NCI-H1417 (cell line): ENCODE measurements around the gene TCF25.
"Not testable (repeated sequence)": the region's sequence is repeated elsewhere in the genome, so short reads cannot be mapped to it uniquely, and the experiment has no call there.

ENCODE experiments used
- DNase-seq, 3 experiments: peaks; one replicate each; lab custom pipeline; 2025; lab: John Stamatoyannopoulos, UW

Gene TCF25

DNA sequence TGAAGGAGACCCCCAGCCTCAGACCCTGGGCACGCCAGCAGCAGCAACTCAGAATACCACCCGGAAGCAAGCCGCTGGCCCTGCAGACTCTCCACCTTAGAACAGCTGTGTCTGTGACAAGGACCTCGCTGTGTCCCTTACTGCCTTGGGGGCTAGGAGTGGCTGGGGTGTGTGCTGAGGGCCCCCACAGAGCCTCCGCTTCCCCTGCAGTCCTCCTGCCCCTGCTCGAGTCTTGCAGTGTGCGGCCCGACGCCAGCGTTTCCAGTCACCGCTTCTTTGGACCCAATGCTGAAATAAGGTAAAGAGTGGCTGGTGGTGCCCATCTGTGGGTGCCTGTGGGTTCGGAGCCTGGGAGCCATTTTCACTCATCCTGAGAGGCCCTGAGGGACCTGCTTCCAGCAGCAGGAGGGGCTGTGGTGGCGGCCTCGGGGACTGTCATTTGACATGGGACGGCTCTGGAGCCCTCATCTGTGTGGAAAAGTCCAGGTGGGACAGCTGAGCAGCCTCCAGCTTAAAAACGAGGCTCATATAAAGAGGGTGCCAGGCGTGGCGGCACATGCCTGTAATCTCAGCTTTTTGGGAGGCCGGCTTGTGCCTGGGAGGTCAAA lies 30.6 kb downstream of the TCF25 start:
- DNase-seq: no peak

DNA sequence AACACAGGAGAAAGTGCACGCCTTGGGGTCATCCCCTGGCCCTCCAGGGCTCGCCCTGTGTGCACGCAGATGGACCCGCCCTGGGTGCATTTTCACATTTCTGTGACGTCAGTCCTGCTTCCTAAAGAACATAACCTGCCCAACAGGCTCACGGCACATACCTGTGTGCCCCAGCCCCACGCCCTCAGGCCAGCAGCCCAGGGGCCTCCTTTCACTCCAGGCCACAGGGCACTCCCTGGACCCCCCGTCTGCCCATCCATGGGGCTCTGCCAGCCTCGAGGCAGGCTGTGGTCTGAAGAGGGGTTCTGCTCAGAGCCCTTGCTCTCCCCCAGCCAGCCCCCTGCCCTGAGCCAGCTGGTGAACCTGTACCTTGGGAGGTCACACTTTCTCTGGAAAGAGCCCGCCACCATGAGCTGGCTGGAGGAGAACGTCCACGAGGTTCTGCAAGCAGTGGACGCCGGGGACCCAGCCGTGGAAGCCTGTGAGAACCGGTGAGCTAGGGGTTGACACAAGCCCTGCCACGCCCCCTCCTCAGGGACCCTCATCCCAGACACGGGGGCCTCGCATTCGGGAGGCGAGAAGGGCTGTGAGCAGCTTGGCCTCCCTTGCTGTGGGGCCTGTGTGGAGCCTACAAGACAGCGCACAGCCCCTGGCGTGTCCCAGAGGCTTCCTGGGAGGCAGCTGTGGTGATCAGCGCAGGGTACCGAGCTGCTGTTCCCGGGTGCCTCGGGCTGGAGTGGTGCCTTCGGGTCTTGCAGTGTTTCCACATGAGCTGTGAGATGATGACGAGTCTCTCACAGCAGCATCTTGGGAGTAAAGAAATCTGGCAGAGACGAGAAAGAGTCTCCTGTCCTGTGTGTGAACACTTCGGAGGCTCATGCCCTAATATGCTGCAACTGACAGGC lies 31.5 kb downstream of the TCF25 start:
- DNase-seq: no peak

DNA sequence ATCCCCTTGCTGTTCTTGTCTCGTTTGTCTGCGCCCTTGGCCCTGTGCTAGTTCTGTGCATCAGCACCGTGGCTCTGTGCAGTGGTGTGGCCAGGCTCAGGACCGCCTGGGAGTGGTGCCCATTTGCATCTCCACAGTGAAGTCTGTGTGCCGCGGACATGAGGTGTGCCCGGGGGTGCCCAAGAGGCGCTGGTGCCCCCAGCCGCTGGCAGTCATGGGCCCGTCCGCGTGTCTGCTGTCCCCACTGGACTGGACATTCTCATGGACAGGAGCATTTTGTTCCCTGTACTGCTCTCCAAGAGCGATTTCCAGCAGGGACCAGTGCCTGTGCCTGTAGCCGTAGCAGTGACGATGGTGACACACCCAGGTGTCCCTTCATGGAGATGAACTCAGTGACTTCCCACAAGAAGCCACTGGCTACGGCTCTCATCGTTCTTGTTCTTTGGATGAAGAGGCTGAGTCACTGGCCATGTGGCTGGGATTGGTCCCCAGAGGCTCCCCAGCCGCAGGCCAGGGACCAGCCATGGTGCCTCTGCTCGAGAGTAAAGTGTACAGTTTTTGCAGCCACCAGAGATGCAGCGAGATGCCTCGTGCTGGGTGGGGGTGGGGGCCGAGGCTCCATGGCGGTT lies 32.2 kb downstream of the TCF25 start:
- peak in 1 of 3 experiments; percentile 74 for DNase-seq

DNA sequence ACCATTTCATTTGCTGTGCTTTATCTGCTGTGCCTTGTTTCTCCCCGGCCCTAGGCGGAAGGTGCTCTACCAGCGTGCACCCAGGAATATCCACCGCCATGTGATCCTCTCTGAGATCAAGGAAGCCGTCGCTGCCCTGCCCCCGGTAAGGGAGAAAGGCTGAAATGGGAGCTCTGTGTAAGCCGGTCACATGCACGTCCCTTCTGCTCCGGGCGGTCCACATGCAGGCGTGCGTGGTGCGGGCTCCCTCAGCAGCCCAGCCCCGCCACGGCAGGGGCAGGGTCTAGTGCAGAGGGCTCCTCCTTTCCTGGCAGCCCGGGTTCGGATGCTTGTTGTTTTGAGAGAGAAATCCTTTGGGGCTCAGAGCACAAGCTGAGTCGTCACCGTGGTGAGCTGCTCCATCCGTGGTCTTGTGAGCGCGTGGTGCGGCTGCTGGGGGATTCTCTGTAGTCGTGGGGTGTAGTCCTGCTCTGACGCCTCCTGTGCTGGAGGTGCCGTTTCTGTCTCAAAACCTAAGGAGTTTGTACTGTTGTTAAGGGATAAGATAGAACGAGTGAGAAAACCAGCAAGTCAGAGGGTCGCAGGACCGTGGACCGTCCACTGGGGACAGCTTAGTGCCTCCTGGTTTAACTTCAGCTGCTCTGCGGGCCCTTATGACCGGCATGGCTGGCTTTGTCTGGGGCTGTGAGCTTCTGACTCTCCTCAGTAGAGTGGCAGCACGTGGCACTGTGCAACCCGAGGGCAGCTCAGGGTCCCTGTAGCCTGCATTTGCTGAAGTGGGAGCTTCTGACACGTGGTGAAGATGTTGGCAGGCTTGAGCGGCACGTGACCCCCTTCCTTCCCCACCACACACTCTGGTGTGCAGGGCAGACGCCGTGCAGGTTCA lies 33.0 kb downstream of the TCF25 start:
- DNase-seq: peak in 1 of 3 experiments; percentile 74

DNA sequence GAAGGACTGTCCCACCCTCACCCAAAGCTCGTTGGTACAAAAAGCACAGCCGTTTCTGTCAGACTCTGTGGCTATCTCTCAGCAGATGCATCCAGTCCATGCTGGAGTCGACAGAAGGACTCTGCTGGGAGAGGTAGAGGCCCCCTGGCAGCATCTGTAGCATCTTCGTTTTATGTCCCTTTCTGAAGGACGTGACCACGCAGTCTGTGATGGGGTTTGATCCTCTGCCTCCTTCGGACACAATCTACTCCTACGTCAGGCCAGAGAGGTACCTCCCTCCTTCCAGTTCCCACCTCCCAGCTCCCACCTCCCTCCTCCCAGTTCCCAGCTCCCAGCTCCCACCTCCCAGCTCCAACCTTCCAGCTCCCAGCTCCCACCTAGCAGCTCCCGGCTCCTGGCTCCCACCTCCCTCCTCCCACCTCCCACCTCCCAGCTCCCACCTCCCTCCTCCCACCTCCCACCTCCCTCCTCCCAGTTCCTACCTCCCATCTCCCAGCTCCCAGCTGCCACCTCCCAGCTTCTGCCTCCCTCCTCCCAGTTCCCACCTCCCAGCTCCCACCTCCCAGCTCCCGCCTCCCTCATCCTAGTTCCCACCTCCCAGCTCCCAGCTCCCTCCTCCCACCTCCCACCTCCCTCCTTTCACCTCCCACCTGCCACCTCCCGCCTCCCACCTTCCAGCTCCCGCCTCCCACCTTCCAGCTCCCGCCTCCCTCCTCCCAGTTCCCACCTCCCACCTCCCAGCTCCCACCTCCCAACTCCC lies 33.8 kb downstream of the TCF25 start:
- no peak for DNase-seq

DNA sequence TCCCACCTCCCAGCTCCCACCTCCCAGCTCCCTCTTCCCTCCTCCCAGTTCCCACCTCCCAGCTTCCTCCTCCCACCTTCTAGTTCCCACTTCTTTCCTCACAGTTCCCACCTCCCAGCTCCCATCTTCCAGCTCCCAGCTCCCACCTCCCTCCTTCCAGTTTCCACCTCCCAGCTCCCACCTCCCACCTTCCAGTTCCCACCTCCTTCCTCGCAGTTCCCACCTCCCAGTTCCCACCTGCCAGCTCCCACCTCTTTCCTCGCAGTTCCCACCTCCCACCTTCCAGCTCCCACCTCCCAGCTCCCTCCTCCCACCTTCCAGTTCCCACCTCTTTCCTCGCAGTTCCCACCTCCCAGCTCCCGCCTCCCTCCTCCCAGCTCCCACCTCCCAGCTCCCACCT lies 34.8 kb downstream of the TCF25 start:
- DNase-seq: no peak

DNA sequence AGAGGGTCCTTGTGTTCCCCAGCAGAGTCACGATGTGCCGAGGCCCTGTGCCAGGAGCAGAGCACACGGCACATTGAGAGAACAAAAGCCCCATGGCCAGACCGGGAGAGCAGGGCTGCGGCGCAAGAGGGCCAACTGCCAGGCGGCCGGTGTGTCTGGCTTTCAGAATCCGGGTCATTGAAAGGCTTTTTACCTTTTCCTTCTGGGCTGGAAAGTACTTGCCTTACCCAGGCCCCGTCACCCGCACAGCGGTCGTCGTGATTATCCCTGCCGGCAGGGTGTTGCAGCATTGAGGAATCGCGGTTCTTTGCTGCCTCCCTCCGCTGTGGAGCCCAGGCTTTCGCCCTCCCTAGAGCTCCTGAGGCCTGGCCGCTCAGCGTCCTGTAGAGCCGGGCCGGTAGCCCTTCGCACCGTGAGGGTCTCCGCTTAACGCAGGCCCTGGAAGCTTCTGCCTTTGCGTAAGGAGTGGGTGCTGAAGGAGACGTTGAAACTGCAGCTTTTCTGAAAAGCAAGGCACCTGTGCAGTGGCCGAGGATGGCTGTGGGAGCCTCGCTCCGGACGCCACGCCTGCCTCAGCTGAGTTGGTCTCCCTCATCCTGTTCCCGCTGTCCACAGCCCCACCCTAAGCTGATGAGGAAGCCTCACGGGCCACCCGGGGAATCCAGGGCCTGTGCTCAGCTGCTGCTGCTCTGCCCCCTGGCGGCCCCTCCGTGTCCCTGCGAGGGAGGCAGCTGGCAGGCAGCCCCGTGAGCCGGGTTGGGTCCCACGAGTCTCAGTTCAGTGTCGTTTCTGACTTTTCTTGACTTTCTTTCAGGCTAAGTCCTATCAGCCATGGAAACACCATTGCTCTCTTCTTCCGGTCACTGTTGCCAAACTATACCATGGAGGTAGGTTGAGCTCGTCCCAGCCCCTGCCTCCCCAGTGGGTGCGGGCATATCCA lies 36.7 kb downstream of the TCF25 start:
- peak in 2 of 3 experiments; percentile 12 to 38 for DNase-seq

DNA sequence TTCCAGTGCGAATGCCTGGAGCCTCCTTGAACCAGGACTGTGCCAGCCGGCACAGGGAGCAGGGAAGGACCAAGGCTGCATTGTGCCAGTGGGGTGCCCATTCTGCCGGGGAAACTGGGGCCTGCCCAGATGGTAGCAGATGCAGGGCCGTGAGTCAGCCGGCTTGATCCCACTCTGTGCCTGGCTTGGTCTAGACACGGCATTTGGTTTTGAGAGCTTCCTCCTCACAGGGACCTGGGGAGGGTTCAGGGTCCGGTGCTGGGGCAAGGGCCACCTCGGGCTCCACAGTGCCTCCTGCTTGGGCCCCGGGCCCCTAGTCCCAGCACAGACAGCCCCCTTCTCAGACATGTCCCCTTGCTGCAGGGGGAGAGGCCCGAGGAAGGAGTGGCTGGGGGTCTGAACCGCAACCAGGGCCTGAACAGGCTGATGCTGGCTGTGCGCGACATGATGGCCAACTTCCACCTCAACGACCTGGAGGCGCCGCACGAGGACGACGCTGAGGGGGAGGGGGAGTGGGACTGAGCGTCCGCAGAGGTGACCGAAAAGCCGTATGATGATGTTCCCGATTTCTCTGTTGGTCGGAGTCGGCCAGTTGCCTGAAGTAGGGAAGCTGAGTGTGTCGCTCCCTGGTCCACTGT lies 37.4 kb downstream of the TCF25 start:
- DNase-seq: no peak

DNA sequence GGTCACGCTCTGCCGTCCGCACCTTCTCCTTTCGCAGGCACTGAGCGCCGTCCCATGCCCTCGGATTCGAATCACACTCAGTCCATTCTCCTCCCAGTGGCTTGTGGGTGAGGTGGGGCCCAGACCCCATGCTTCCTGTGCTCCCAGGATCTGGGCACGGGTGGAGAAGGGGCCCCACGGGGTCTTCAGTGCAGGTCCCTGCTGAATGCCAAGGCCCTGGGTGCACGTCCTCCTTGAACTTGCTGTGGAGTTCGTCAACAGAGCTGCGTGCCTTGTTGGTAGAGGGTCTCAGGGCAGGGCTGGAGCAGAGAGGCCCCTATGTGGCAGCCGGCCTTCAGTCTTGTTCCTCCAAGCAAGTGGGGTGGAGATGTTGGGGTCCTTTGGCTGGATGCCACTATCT lies 38.0 kb downstream of the TCF25 start:
- no peak for DNase-seq

DNA sequence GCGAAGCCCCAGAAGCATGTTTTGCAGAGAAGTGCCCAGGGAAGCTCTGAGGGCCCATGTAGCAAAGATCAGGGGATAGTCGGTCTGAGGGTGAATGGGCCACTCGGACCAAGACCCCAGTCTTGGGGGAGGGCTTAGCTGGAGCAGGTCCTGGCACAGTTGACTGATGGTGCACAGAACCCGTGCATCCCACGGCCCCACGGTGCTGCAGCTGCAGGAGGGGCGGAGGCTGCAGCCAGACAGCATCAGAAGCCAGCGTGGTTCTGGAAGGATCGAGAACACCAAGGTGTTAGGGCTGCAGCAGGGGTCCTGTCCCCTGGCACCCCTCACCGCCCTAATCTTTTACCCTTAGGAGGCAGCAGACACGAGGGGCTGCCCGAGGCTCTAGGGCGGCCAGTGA lies 38.8 kb downstream of the TCF25 start:
- DNase-seq: no peak

DNA sequence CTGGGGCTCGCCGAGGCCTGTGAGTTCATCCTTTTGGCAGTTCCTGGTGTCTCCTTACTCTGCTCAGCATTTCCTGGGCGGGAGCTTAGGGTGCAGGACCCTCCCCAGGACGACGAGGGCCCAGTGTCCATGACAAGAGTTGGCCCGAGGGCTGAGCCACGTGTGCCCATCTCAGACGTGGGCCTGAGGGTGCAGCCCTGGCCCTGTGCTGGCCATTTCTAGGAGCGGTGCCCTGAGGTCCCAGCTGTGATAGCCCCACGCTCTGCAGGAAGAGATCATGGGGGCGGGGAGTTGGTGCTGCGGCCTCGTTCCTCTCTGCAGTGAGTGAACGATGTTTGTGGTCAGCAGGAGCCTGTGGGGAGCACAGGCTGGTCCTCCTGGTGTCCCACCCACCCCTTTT lies 39.2 kb downstream of the TCF25 start:
- DNase-seq: no peak

DNA sequence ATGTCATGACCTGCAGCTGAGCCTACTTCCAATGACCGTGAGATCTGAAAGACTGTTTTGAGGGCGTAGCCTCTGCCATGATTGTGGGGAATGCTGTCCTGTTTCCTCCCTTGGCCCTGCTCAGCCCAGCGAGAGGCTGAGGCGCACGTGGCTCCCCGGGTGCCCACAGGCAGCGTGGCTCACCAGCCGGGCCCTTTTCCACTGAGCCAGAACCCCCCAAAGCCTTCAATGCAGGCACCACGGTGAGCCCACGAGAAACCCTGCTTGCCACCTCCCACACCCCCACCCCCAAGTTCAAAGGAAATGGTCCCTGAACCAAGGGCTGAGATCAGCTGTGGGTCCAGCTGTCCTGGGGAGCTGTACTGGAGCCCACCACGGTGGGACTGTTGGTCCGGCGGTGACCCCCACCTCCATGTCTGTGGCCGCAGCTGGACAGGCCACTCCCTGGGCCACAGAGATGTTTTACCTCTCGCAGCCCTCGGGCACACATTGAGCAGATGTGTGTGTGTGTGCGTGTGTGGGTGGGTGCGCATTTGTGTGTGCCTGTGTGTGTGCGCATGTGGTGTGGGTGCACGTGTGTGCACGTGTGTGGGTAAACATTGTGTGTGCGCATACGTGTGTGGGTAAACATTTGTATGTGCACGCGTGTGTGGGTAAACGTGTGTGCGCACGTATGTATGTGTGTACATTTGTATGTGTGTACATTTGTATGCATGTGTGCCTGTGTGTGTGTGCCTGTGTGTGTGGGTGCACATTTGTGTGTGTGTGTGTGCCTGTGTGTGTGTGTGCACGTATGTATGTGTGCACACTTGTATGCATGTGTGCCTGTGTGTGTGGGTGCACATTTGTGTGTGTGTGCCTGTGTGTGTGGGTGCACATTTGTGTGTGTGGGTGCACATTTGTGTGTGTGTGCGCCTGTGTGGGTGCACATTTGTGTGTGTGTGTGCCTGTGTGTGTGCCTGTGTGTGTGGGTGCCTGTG lies 40.3 kb downstream of the TCF25 start:
- no peak for DNase-seq

DNA sequence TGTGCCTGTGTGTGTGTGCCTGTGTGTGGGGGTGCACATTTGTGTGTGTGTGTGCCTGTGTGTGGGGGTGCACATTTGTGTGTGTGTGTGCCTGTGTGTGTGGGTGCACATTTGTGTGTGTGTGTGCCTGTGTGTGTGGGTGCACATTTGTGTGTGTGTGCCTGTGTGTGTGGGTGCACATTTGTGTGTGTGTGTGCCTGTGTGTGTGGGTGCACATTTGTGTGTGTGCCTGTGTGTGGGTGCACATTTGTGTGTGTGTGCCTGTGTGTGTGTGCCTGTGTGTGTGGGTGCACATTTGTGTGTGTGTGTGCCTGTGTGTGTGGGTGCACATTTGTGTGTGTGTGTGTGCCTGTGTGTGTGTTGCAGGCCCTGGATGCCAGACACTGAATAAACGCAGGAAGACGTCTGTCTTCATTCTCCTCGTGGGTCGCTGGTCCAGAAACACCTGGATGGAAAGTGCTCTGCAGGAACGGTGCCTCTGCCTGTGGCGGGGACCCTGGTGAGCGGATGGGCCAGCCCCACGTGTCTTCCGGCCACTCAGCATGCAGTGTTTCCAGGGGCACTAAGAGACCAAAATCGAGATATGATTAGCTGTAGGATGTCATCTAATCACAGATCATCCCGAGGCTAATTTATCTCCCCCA lies 41.4 kb downstream of the TCF25 start:
- not testable (repeated sequence) for DNase-seq

DNA sequence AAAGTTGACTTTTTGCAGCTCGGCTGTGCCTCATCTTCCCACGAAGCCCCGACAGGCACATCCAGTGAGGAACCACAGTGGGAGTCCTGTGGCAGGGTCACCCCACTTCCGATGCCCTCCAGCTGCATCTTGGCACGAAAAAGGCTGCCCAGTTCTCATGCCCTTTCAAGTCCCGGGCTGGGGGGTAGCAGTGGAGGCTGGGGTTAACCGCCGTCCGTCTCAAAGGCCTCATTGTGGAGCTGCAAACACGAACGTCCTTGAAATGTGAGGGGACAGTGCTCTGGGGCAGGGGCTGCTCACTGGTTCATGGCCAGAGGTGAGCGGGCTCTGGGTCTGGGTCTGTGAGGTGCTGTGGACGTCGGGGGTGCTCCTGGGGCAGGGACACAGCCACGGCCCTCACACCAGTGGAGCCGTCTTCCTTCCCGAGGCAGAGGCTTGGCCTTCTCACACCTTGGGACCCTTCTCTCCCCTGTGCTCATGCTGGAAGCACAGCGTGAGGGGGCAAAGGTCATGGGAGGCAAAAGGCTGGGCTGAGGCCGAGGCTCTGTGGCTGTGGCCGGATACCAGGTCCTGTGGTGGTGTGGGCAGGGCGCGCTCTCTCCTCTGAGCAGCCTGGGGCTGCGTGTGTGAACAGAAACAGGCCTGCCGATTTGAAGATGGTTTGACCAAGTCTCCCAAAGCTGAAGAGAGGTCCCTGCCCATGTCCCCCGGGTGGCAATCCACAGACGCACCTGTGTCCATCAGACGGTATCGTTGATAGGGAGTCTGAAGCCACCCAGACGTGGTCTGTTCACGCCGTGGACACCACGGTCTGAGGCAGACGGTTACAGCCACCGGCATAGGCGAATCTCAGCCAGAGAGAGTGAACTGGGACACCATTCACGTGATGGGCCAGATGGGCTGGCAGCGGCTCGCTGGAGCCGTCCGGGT lies 42.2 kb downstream of the TCF25 start:
- no peak for DNase-seq

DNA sequence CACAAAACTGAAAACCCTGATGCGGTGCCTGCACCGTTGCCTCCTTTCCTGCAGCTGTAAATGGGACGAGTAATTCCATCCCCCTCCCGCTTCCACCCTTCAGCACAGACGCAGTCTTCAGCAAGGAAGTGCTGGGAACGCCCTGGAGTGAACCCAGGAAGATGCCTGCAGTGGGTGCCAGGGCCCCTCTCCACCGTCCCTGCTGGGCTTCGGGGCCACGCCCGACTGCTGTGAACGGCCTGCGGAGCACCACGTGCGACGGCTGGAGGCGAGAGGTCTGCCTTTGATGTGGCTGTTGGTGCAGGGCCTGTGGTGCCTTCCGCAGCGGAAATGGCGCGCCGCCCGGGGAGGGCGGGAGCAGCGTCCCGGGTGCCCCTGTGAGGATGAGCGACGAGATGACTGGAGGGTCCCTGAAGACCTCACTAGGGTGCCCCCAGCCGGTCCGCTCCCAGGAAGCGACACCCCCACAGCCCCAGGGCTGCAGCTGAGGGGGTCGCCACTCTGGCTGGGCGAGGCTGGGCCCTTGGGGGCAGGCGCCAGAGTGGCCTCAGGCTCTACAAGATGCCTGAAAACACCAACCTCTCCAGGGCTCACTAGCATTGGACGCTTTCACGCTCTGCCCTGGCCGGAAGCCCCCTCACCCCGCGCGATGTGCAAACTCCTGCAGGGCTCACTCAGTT lies 44.5 kb downstream of the TCF25 start:
- peak; percentile 69 to 90 (median 86) for DNase-seq
